ENCODE data around the gene SLC22A5.
"Not testable (repeated sequence)": the region's sequence is repeated elsewhere in the genome, so short reads cannot be mapped to it uniquely, and the experiment has no call there.

SLC22A5 gene

GRCh38 chr5:132436936-132437335 is 67.4 kb downstream of the SLC22A5 start:
- peak in 1 of 2 donors; percentile 19 for DNase-seq
- TF ChIP-seq CTCF (IDR thresholded peaks at IDR 0.05): no peak
- Histone ChIP-seq H3K36me3 (no peaks in the 10 kb centered on the region), H3K27ac (peak overlapping the region; percentile 50 to 68), H3K4me1 (peaks cover 0 to 60% (median 37%) of the 10 kb centered on the region in 4 donors), H3K27me3 (no peaks in the 10 kb centered on the region), H3K4me3 (no peak overlapping the region), H3K9me3 (no peaks in the 10 kb centered on the region)
- intact Hi-C loops (cut with DNase I; ENCODE audit: low total_unique reads): no loop called here

DNA sequence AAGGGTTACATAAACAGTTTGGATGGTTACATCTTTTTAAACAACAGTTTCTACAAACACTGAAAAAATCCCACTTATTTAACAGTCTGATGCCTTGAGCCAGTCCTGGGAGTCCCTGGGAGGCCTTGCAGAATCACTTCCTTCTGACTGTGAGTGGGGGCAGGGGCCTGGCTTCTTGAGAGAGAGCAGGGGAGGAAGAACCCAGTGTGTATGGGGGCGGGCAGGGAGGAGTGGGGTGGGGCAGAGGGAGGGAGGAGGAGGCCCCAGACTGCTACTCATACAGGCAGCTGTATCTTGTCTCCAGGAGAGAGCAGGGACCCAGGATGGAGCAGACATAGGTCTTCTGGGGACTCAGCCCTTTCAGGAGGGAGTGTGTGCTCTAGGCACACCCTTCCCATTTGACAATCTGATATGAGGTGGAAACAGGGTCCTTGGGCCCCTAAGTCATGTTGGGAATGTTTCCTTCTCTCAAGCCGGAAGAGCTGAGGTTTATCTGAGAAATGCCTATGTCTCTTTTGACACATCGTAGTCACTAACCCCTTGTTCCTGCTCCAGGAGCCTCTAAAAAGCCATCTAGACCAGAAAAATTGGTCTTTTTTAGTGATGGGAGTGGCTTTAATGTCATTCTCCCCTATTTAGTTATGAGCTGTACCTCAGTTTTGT is 68.2 kb downstream of the SLC22A5 start:
- intact Hi-C loops (cut with DNase I; ENCODE audit: low total_unique reads): no loop called here
- no peak overlapping the region for H3K4me3 ChIP-seq
- H3K27ac ChIP-seq: peak overlapping the region; percentile 50 to 68
- no peaks in the 10 kb centered on the region for H3K9me3 ChIP-seq
- H3K27me3 ChIP-seq: no peaks in the 10 kb centered on the region
- peak; percentile 84 for DNase-seq
- peaks cover 0 to 65% (median 35%) of the 10 kb centered on the region in 4 donors for H3K4me1 ChIP-seq
- no peaks in the 10 kb centered on the region for H3K36me3 ChIP-seq
- TF ChIP-seq CTCF (IDR thresholded peaks at IDR 0.05): no peak

DNA sequence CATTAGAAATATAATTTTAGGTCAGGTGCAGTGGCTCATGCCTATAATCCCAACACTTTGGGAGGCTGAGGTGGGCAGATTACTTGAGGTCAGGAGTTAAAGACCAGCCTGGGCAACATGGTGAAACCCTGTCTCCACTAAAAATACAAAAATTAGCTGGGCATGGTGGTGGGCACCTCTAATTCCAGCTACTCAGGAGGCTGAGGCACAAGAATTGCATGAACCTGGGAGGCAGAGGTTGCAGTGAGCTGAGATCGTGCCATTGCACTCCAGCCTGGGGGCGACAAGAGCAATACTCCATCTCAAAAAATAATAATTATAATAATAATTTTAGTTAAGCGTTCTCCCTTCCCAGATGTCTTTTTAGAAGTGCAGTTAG is 68.7 kb downstream of the SLC22A5 start:
- H3K9me3 ChIP-seq; intact Hi-C loops (cut with DNase I; ENCODE audit: low total_unique reads); H3K4me3 ChIP-seq; H3K36me3 ChIP-seq; H3K27me3 ChIP-seq: not testable (repeated sequence)
- peak in 1 of 2 donors; percentile 54 for DNase-seq
- Histone ChIP-seq H3K27ac (peak overlapping the region; percentile 50 to 68), H3K4me1 (peaks cover 0 to 65% (median 35%) of the 10 kb centered on the region in 4 donors)

- Histone ChIP-seq H3K27ac (peak overlapping the region; percentile 50 to 68), H3K27me3 (no peaks in the 10 kb centered on the region), H3K9me3 (no peaks in the 10 kb centered on the region), H3K4me1 (peaks cover 0 to 69% (median 36%) of the 10 kb centered on the region in 4 donors), H3K4me3 (no peak overlapping the region), H3K36me3 (no peaks in the 10 kb centered on the region)
- peak; percentile 12 to 13 for TF ChIP-seq CTCF (IDR thresholded peaks at IDR 0.05)
- DNase-seq: peak; percentile 41 to 85
- intact Hi-C loops (cut with DNase I; ENCODE audit: low total_unique reads): no loop called here
These were observed 69.4 kb downstream of the SLC22A5 start for GRCh38 chr5:132438917-132439316.

- H3K27me3 ChIP-seq: no peaks in the 10 kb centered on the region
- no peaks in the 10 kb centered on the region for H3K36me3 ChIP-seq
- peaks cover 0 to 73% (median 37%) of the 10 kb centered on the region in 4 donors for H3K4me1 ChIP-seq
- intact Hi-C loops (cut with DNase I; ENCODE audit: low total_unique reads): no loop called here
- peak overlapping the region; percentile 41 to 68 for H3K27ac ChIP-seq
- no peak overlapping the region for H3K4me3 ChIP-seq
- TF ChIP-seq CTCF (IDR thresholded peaks at IDR 0.05): no peak
- peak; percentile 86 to 88 for DNase-seq
- H3K9me3 ChIP-seq: no peaks in the 10 kb centered on the region
These were observed 70.1 kb downstream of the SLC22A5 start for GRCh38 chr5:132439521-132440089.

DNA sequence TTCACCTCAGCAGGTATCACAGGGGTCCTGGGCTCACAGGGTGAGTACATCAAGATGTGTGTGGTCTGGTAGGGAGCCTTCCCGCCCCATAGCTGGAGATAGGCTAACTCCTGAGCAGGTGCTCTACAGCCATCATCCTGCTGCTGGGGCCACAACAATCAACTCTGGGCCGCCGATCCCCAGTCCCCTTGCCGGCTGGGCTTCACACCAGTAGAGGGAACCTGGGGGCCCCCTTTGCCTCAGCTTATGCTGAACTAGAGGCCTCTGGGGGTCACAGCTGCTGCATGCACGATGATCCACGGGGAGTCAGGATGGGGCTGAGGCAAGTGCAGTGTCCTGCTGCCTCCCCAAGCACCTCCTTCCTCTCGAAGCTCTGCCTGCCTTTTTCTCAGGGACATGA is 74.6 kb downstream of the SLC22A5 start:
- intact Hi-C loops (cut with DNase I; ENCODE audit: low total_unique reads): no loop called here
- peak in 1 of 2 donors; percentile 51 for DNase-seq
- Histone ChIP-seq H3K36me3 (no peaks in the 10 kb centered on the region), H3K4me3 (no peak overlapping the region), H3K4me1 (peaks cover 0 to 69% (median 31%) of the 10 kb centered on the region in 4 donors), H3K27ac (no peak overlapping the region), H3K27me3 (no peaks in the 10 kb centered on the region), H3K9me3 (no peaks in the 10 kb centered on the region)
- no peak for TF ChIP-seq CTCF (IDR thresholded peaks at IDR 0.05)

All from tibial artery (tissue), 4 donors.